ENCODE data around the gene SLC35A5.

Gene SLC35A5

GRCh38 chr3:112623213-112623612, 61.4 kb downstream of the SLC35A5 start:
- no peak for DNase-seq (ENCODE audit: low read depth in 2 of 3, low spot score in 2 of 3)

DNA sequence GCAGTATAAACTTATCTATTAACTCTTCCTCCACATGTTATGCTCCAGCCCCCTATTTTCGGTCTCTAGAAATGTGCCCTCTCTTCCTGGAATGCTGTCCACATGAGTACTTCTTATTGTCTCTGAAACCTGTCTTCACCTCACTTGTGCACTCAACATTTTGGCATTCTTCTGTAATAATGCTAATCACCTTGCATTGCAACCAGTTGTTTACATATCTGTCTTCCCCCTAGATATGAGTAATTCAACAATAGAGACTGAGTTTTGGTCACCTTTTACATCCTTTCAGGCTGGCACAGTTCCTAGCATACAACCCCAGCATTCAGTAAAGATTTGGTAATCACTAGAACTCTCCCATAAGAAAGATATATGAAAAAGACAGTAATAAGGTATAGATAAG, 61.9 kb downstream of the SLC35A5 start:
- no peak for DNase-seq (ENCODE audit: low read depth in 2 of 3, low spot score in 2 of 3)

- no peak for DNase-seq (ENCODE audit: low read depth in 2 of 3, low spot score in 2 of 3)
These were observed 65.6 kb downstream of the SLC35A5 start for GRCh38 chr3:112627419-112627818.

DNA sequence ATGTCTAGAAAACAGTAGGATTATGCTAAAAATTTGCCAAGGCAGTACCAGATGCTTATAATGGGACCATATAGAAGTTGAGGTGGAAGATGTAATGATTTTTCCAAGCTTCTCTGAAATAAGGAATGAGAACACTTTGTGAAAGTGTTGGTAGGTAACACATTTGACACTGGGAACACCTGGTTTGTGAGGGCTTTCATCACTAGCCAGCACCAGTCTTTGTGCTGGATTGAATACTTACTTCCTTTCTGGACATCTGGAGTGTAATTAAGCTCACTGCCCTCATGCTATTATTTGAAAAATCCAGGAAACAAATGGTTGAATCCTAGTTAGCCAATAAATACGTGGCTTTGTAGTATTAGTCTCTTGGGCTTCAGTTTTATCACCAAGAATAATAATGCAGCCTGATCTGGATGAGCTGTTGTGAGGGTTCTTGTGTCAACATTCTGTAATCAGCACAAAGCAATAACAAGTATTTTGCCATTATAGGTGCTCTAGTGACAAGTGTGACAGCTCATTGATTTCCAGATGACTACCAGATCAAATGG, 66.1 kb downstream of the SLC35A5 start:
- no peak for DNase-seq (ENCODE audit: low read depth in 2 of 3, low spot score in 2 of 3)

GRCh38 chr3:112629425-112629824, 67.6 kb downstream of the SLC35A5 start:
- DNase-seq (ENCODE audit: low read depth in 2 of 3, low spot score in 2 of 3): no peak

- DNase-seq (ENCODE audit: low read depth in 2 of 3, low spot score in 2 of 3): no peak
These were observed 69.4 kb downstream of the SLC35A5 start for GRCh38 chr3:112631257-112631656.

GRCh38 chr3:112632596-112632995, 70.8 kb downstream of the SLC35A5 start:
- DNase-seq (ENCODE audit: low read depth in 2 of 3, low spot score in 2 of 3): no peak

- DNase-seq (ENCODE audit: low read depth in 2 of 3, low spot score in 2 of 3): no peak
These were observed 71.3 kb downstream of the SLC35A5 start for GRCh38 chr3:112633191-112633590.

DNA sequence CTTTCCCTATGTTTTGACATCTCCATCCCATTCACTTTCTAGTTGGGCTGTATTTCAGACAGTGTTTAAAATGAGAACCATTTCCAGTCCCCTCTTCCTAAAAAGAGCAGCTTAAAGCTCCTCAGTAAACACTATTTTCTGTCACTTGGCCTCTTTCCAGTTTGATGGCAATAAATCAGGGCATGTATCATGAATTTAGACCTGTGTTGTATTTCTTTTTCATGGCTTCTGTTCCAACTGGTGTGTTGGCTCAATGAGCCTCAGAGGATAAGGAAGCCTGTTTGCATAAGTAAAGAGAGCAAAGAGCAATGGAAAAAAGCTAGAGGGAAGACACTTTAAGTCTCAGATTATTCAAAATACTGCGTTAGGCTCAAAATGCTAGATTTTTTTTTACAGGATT, 71.9 kb downstream of the SLC35A5 start:
- DNase-seq (ENCODE audit: low read depth in 2 of 3, low spot score in 2 of 3): no peak

- DNase-seq (ENCODE audit: low read depth in 2 of 3, low spot score in 2 of 3): no peak
These were observed 73.1 kb downstream of the SLC35A5 start for GRCh38 chr3:112634786-112635541.

Measured in activated CD8-positive, alpha-beta memory T cell treated with anti-CD3 and anti-CD28 coated beads for 48 hours (primary cell).